Lower leg skin (tissue), 4 donors: ENCODE measurements around the gene WBP4. TPM values are rescaled to one million over a fixed set of nuclear protein-coding genes. Genes with fewer than 3 reads are reported as not detected.
"Not testable (repeated sequence)": the region's sequence is repeated elsewhere in the genome, so short reads cannot be mapped to it uniquely, and the experiment has no call there.

ENCODE experiments used
- DNase-seq, 2 donors: peaks; one replicate each; pipeline ENCODE4 v3.0.0-alpha.2; 2019; ENCODE audit warnings: low spot score in 2 of 2
- H3K4me3 ChIP-seq: fragments of 200-600 bp; sonication (generic); 2 replicates; pipeline ENCODE4 v1.5.1; 2017; ENCODE audit warnings: mild to moderate bottlenecking, low read depth; ENCODE audit not compliant: poor library complexity, severe bottlenecking
- CTCF ChIP-seq, 3 donors: fragments of 450-650 bp; IDR thresholded peaks; one replicate each; pipeline ENCODE4 v1.5.1; 2016; ENCODE audit warnings: antibody characterized with exemption in 3 of 3, mild to moderate bottlenecking in 3 of 3, moderate library complexity in 2 of 3
- POLR2A ChIP-seq, 2 donors: fragments of 450-650 bp; IDR thresholded peaks; one replicate each; pipeline ENCODE4 v1.6.1; 2016 to 2017; ENCODE audit warnings: antibody characterized with exemption in 2 of 2, mild to moderate bottlenecking in 1 of 2, moderate library complexity in 1 of 2
- WGBS, 2 donors: methylation state at CpG; one replicate each; pipeline ENCODE4 v1.1.5; 2018; 5-methylcytosine and 5-hydroxymethylcytosine counted together
- intact Hi-C: fragments of 100-400 bp; cut with DNase I; formaldehyde crosslinking; loops from one replicate; pipeline ENCODE4 v1.15.0; 2023; ENCODE audit warnings: low total_unique reads
- total RNA-seq, 4 donors: library from RNA; depleted of rRNA; stranded (reverse); fragments of >200 nt; gene quantifications; one replicate each; pipeline ENCODE4 v1.1.0, GENCODE V29; 2016

WBP4 gene
- total RNA-seq, 4 donors from 2014 or later = 7.2 to 11.2 (median 9.8) TPM

DNA sequence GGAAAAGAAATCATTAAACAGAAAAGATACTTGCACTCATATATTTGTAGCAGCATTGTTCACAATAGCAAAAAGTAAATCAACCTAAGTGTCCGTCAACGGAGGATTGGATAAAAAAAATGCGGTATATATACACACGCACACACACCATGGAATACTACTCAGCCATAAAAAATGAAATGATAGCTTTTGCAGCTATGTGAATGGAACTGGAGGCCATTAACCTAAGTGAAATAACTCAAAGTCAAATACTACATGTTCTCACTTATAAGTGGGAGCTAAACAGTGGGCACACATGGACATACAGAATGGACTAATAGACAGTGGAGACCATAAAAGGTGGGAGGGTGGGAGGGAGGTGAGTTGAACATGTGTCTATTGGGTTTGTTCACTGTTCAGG is 18.4 kb downstream of the WBP4 start:
- WGBS, 2 donors = 98 to 99% methylated on average over 4 of the region's 4 CpGs
- intact Hi-C loops = no loop called here
- no peak overlapping the region for H3K4me3 ChIP-seq

DNA sequence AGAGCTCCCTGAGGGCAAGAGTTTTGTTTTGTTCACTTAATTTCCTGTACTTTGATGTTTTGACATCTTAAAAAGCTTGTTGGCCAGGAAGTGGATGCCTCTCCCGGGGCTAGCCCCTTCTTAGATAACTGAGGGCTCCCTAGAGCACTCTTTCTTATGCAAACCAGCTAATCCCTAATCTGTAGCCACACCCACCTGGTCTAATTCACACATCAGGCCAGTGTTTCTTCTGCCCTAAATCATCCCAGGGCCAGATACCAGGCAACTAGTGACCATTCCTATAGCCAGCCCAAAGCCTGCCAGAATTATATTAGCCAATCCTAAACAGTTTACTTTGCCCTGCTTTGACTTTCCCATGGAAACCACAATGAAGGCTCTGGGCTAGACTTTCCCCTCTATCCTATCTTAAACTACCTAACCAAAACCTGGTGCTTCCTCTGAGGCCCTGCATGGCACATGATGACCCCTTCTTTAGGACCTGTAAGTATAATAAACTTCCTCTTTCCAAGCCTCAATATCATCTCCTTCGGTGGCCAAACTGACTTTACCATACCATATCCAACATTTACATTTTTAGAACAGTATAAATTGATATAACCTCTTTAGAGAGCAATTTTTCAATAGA is 24.8 kb downstream of the WBP4 start:
- DNase-seq = no peak
- intact Hi-C loops = no loop called here
- no peak overlapping the region for H3K4me3 ChIP-seq
- WGBS, 2 donors = 60 to 66% methylated on average over 2 of the region's 2 CpGs
- no peak for TF ChIP-seq POLR2A (IDR thresholded peaks at IDR 0.05)
- no peak for TF ChIP-seq CTCF (IDR thresholded peaks at IDR 0.05)

More for the DNA sequence above, 18.4 kb downstream of the WBP4 start:
- no peak for DNase-seq
- TF ChIP-seq POLR2A (IDR thresholded peaks at IDR 0.05) (no peak), CTCF (IDR thresholded peaks at IDR 0.05) (no peak)

GRCh38 chr13:41095681-41096080 is 34.4 kb downstream of the WBP4 start:
- 98 to 100% methylated on average over 2 of the region's 2 CpGs for WGBS, 2 donors
- H3K4me3 ChIP-seq, intact Hi-C loops, DNase-seq: not testable (repeated sequence)

GRCh38 chr13:41098761-41099160 is 37.5 kb downstream of the WBP4 start:
- H3K4me3 ChIP-seq = no peak overlapping the region
- no peak for TF ChIP-seq POLR2A (IDR thresholded peaks at IDR 0.05)
- TF ChIP-seq CTCF (IDR thresholded peaks at IDR 0.05) = no peak
- DNase-seq = no peak
- intact Hi-C loops = no loop called here
- 100% methylated on average over 1 of the region's 1 CpG for WGBS, 2 donors

DNA sequence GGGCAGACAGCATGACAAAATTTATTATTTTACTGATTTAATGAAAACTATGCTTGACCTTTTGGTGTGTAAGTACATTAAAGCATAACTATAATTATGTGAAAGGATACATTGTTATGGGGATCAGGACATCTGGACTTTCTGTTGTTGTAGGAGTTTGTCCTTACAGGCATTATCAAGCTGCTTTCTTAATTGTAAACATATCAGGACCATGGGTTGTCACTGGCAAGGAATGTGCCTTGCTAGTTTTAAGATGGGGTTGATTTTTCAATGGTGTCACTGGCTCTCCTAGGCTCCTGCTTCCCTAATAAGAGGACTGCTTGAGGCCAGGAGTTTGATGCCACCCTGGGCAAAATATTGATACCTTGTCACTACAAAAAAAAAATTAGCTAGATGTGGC is 38.7 kb downstream of the WBP4 start:
- no peak for DNase-seq
- no peak for TF ChIP-seq CTCF (IDR thresholded peaks at IDR 0.05)
- TF ChIP-seq POLR2A (IDR thresholded peaks at IDR 0.05) = no peak
- H3K4me3 ChIP-seq = no peak overlapping the region
- intact Hi-C loops = no loop called here

GRCh38 chr13:41107104-41107571 is 45.8 kb downstream of the WBP4 start:
- intact Hi-C loops = no loop called here
- TF ChIP-seq POLR2A (IDR thresholded peaks at IDR 0.05) (no peak), CTCF (IDR thresholded peaks at IDR 0.05) (no peak)
- no peak overlapping the region for H3K4me3 ChIP-seq
- 76 to 90% methylated on average over 15 of the region's 15 CpGs for WGBS, 2 donors
- no peak for DNase-seq
